Spleen (tissue), 3 donors: Measurements from ENCODE around the gene ZBTB42.
A peak's percentile ranks its signal among the peaks of the same experiment; 100 is the strongest.

Source experiments
- POLR2A ChIP-seq, 3 donors: fragments of 450-650 bp; IDR thresholded peaks; one replicate each; pipeline ENCODE4 v1.5.1; 2017; ENCODE audit warnings: antibody characterized with exemption in 3 of 3, mild to moderate bottlenecking in 1 of 3
- POLR2AphosphoS5 ChIP-seq, 3 donors: sonication (generic); formaldehyde crosslinking; IDR thresholded peaks; one replicate each; pipeline ENCODE4 v1.5.1; 2017; ENCODE audit warnings: antibody characterized with exemption in 3 of 3

DNA sequence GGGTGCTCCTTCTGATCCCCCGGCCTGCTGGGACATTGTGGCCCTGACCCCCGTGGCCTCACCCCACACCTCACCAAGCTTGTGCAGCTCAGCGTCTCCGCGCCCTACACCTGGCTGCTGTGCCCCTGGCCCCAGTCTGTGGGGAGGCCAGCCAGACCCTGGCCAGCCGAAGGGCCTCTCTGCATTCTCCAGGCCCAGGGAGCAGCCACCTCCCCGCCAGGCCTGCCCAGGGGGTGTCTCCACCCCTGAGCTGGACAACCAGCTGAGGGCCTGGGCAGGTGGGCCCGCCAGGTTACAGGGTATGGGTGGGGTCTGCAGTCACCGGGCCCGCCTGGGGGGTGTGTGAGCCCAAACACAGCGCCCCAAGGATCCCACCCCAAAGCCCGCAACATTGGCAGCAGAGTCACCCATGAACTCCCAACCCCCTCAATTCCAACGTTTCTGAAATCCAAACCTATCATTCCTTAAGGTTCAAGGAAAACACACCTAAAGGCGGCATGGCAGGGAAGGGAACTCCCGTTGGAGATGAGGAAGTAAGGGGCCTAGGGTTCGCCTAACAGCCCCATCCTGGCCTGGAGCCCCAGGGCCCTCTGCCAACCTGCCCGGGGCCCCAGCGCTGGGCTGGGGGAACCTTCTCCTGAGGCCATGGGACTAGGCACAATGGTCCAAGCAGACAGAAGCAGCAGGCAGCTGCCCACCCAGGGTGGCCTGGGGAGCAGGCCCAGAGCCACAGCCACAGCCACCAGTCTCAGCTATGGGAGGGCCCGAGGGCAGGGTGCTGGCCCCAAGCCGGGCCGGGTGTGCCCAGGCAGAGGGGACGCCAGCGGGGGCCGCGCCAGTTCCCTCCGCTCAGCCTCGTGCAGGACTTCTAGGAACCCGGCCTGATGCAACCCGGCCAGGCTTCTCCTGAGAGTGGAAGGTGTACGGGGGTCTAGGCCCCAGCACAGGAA is 13.9 kb upstream of the ZBTB42 start:
- TF ChIP-seq POLR2A (IDR thresholded peaks at IDR 0.05) (no peak), POLR2AphosphoS5 (IDR thresholded peaks at IDR 0.05) (peak in 1 of 3 donors; percentile 26)
